UCSD-AML1 (cell line): ENCODE results near the gene MAN2A1.

ENCODE experiments used
- DNase-seq: peaks from one replicate; lab custom pipeline; 2025; ENCODE audit not compliant: unreplicated experiment; lab: John Stamatoyannopoulos, UW

Gene MAN2A1

DNA sequence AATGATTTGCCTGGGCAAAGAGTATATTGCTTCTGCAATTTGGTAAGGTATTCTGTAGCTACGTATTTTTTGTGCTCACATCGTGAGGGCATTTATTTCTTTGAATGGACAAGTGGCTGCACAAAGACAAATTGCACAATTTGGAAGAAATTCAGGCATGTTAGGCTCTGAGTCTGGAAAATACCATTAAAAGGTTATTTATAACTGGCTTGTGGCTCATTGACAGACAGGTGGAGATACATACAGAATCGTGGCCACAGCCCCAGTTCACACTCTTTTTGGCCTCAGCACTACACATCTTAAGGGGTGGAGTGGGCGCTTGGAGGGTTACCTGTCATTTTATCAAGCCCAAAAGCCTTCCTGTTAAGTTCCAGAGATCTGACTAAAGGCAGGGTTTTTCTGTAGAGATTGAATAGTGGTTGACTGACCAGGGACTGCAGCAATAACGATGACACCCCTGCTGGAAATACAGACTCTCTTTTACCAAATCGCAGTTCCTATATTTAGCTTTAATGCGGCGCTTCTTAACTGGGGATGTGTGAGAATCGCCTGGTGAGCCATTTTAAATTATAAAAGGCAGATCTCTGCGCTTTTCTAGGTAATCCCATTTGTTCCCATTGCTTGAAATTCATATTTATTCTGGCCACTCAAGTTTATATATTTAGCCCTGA lies 14.7 kb downstream of the MAN2A1 start:
- no peak for DNase-seq

DNA sequence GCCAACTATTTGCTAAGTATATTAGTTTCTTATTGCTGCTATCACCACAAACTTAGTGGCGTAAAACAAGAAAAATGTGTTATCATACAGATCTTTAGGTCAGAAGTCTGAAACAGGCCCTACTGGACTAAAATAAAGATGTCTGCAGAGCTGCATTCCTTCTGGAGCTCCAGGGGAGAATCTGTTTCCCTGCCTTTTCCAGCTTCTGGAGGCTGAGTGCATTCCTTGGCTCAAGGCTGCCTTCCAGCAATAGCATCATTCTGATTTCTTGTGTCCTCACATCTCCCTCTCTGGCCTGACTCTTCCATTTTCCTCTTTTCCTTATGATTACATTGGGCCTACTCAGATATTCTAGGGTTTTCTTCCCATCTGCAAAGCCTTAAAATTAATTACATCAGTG lies 15.9 kb downstream of the MAN2A1 start:
- no peak for DNase-seq

DNA sequence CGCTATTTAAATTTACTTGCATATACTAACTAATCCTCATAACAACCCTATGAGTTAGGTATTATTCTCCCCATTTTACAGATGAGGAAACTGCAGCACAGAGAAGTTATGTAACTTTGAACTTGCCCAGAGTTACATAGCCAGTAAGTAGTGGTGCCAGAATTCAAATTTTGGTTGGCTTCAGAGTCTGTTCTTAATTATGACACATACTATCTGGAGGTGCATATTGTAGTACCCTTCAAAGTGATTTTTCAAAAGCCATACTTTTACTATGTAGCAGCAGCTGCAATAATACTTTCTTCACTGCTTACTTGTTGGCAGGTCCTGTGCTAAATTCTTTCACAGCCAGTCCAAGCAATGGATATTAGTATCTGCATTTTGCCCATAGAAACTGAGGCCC lies 16.4 kb downstream of the MAN2A1 start:
- DNase-seq, result no peak

DNA sequence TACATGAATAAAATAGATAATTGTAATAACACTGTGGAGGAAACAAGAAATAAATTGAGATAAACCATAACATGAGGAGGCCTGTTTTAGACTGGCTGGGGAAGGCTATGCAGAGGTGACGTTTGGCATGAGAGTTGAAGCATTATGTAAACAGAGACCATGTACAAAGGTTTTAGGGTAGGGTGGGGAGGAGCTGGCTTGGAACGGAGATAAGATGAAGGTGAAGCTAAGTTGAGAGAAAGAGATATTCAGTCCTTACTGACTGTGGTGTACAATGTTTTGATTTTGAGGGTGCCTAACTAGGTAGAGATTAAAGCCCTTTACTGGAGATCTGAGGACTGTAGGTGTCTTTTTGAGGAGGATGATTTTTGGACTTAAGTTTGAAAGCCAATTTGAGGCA lies 17.8 kb downstream of the MAN2A1 start:
- no peak for DNase-seq

DNA sequence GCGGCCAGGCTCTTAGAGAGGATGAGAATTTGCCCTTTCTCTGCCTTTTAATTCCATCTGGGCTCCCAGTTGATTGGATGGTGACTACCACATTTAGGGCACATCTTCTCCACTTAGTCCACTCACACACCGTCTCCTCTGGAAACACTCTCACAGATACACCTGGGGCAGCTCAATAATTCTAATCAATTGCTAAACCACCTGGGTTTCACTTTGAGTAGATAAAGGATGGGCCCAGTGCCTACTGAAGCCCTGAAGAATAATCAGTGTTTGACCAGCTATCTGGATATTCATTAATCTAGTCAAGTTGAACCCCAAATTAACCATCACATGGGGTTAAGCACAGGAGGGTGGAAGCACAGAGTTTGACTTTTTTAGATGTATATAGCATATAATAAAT lies 19.1 kb downstream of the MAN2A1 start:
- no peak for DNase-seq

DNA sequence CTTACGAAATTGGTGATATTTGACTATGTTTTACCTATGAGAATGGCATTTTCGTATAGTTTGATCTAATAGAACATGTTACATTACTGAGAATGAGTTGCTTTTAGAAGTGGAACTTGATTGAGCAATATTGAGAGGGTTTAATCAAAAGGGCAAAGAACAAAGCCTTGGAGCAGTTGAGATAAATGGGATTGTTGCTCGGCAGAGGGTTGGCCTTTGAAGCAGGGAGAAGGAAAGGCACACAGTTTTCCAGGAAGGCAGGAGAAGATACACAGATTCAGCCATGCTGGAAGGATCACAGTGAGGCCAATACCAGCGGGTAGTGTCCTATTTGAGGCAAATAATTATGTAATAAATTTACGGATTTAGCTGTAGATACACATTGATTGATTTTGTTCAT lies 19.5 kb downstream of the MAN2A1 start:
- no peak for DNase-seq

DNA sequence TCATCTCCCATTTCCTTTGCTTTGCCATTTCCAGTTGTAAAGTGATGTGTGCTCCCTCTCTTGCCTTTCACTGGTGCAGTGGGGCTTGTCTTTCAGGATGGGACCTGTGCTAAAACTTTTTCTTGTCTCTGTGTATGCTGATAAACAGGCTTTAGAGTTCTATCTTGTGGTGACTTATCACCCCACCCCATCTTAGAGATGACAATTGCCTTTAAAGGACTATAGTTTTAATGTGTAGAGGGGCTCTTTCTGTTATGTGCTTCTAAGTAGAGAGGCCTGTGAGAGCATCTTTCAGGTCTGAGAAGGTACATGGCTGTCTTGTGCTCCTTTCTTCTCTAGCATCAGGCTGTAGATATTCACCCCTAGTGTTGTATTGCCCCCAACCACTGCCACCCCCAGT lies 21.9 kb downstream of the MAN2A1 start:
- no peak for DNase-seq

DNA sequence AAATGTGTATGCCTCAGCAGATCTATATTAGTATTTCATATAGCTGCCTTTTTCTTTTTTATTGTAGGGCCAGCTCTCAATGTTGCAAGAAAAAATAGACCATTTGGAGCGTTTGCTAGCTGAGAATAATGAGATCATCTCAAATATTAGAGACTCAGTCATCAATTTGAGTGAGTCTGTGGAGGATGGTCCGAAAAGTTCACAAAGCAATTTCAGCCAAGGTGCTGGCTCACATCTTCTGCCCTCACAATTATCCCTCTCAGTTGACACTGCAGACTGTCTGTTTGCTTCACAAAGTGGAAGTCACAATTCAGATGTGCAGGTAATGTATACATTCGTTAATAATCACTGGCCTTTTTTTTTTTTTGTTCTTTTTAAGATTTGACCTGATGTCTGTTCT lies 23.7 kb downstream of the MAN2A1 start:
- DNase-seq, result no peak

DNA sequence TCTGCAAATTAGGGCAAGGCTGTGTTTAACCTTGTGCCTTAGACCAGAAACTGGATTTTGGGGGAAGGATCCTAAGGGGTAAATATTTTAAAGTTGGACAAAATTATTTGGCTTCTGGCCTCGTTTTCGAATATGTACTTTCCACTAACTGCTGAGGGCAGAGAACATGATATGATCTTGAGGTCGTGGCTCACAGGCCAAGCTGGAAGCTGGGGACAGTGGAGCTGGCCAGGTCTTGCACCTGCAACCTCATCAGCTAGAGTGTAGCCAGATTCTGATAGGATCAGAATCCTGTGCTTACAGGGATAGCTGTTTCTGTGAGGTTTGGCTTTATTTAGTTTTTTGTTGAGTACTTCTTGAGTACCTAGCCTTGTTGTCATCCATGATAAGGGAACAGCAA lies 24.9 kb downstream of the MAN2A1 start:
- DNase-seq, result no peak

DNA sequence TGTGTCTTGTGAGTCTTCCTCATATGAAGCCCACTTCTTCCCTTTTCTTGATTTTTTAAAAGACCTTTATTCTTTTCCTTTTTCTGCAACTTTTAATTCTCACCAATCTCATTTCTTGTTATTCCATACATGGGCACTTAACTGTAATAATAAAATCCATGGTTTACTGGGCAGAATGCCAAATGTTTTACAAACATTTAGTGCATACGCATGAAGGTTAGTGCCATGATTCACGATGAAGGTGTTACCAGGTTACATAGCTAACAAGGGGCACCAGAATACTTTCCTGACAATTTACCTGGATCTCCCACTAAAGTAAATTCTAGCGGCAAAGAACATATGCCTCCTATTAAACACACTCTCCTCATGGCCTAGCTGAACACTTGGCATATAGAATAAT lies 28.5 kb downstream of the MAN2A1 start:
- DNase-seq, result no peak

DNA sequence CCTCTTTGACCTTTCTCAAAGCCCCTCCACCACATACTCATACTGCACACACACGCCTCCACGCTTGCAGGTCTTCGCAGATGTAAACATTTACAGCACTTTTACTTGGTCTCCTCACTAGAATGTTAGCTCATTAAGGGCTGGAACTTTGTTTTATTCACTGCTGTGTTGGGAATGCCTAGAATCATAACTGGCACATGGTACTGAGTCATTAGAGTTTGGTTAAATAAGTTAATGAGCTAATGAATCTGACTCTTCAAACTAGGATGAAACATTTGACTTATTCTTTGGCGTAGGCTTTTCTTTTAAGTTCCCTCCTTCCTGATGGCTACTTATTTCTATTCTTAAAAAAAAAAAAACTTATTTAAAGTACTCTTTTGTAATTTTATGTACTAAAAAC lies 28.9 kb downstream of the MAN2A1 start:
- no peak for DNase-seq

DNA sequence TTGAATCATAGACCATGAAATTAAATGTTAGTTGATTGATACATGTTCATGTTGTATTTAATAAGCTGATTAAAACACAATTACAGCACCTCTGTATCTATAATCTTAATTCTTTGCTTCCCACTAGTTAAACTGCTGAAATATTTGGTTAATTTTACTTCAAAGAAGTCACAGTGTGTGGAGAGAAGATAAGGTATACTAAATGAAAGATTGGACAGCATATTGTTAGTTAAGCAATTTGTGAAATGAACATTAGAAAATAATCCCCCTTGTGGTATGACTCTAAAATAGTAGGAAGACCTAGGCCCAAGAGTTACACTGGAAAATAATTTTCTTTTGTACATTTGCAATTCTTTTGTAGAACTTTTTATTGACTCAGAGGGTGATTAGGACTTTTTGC lies 30.3 kb downstream of the MAN2A1 start:
- DNase-seq, result no peak

DNA sequence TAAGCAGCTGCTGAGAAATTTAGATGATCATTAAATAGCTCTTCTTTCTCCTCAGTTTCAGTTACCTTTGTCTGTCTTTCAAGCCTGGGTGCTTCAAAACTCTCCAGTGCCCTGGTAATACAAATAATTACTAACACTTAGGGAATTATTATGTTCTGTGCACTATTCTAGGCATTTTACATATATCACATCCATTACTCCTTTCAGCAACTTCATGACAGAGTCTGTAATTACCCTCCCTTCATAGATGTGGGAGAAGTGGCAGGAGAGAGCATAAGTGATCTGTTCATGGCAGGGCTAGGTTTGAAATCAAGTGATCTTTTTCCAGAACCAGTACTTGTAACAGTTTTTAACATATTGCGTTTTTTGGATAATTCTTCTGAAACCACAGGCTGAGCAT lies 32.0 kb downstream of the MAN2A1 start:
- DNase-seq, result no peak

DNA sequence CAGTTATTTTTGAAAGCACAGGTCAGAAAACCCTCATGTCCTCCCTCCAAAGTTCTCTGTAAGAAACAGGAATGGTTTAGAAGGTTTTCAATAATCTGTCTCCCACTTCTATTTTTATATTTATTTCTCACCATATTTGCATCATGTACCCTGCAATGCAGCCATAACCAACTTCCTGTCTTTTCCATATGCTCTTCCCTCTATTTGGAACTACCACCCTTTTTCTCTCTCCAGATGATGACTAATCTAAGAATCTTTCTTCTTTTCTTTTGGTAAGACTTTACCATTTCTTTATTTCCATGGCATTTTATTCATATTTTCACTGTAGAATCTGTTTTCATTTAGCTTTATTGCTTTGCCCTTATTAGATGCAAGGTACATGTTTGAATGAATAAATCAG lies 33.9 kb downstream of the MAN2A1 start:
- no peak for DNase-seq

DNA sequence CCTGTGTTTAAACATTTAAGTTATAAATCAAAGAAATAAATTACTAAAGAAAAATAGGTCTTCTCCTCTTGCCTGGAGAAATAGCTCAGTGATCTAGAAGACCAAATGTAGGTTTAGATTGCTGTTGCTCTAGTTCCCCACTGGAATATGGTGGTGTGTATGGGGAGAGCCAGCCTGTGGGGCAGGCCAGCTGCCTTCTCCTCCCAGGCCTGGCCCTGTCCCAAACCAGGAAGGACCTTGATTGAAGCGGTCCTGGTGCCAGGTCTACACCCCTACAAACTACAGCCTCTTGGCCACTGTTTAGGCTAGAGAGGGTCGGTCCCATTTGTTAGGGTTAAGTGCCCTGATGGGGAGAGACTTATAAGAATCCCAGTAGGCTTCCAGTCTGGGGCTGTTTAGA lies 35.4 kb downstream of the MAN2A1 start:
- DNase-seq, result no peak

DNA sequence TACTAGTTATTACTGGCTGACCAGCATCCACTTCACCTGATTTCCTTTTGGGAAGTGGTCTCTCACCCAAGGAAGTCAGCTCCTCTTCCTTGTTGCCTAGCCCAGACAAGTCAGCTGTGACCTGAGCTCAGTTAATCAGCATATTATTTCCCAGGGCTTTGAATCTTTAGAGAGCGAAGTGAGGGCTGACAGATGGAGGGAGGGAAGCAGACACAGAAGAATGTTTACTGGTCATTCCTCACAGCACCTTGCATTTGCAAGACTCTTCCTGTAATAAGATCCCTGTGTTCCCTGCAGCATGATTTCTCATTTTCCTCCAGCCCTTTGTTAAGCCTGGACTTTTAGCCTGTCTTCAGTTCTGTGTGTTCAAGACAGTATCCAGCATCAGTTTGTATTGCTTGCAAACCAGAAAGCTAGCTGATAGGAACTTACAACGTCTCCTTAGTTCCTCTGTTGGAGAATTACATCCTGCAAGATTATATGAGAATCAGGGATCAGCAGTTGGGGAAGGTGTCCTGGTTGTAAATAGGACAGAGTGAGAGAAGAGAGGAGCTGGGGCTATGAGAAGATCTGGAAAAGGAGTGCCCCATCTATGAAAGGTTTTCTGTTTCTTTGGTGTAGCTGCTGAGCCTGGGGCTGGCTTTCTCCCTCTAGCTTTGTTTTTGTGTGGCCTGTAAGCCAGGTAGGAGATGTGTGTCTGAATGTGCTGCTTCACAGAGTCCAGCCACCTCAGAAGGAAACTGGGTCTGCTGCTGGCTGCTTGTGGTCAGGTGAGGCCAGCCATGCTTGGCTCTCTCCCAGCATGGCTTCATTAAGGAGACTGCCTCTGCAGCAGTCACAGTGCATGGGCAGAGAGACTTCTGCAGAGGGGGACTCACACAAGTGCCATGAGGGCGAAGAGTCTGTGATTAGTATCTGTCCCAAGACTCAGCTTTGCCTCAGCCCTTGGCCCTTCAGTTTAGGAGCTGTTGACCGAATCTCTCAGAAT lies 50.3 kb downstream of the MAN2A1 start:
- no peak for DNase-seq

DNA sequence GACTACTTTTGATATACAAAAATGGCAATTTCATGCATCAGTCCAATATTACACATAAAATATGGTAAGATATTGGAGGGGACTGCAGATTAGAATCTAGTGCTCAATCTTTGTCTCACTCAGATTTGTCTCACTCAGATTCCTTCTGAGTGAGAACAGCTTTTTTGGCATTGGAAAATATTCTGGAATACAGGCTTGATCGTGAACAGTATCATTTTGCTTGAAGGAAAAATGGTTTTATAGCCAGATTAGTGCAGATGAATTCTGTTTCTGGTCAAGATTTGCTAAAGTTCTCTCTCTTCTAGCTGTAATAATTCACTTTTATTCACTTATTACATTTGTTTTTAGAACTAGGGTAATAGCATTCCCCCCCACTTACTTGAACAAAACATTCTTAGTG lies 51.2 kb downstream of the MAN2A1 start:
- no peak for DNase-seq

DNA sequence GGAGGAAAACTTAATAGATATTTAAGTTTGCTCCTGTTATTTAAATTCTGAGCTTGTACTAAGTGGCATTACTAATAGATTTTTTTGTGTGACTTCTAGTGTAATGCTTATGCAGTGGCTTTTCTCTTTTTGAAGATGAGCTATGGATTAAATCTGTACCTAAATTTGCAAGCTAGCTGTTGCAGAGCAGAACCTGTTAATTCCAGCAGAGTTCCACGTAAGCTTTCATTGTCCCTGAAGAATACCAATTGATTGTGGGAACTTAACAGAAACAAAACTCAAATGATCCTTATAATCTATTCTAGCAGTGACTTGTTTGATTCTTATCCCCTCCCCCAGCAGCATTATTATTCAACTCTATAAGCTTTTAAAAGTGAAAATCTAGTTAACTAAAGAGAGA lies 51.7 kb downstream of the MAN2A1 start:
- DNase-seq, result no peak

DNA sequence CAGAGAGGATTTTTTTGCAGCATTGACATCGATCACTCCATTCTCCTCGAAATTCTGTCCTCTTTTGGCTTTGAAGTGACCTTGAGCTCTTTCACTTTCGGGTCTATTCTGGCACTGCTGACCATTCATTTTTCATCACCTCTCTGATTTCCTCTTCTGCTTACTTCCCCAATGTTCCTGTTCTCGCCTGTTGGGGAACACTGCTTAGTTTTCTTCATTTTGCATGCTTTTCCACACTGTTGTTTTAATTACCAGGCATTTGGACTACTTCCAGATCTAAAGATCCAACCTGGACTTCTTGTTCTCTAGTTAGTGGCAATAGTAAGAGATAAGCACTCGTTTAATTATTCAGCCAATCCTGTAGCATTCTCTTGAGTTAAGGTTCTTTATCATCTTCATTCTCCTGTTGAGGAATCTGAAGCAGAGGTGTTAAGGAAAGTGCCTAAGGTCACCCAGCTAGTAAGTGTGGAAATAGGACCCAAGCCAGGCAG lies 53.4 kb downstream of the MAN2A1 start:
- no peak for DNase-seq

DNA sequence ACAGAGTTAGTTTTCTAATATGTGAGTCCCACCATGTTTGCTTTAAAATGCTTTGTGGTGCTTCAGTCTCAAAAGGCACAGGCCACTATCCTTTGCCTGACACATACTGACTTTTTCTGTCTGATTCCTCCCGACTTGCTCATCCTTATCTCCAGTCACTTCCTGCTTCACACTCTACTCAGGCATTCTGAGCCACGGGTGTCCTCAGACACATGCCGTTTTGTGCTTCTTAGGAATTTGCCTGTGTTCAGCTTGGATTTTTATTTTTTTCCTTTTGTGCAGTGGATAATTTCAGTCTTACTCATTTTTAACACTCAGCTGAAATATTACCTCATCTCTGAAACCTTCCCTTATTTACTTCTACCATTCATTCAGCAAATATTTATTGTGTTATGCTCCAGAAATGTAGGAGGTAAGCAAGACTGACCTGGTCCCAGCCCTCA lies 54.1 kb downstream of the MAN2A1 start:
- no peak for DNase-seq

DNA sequence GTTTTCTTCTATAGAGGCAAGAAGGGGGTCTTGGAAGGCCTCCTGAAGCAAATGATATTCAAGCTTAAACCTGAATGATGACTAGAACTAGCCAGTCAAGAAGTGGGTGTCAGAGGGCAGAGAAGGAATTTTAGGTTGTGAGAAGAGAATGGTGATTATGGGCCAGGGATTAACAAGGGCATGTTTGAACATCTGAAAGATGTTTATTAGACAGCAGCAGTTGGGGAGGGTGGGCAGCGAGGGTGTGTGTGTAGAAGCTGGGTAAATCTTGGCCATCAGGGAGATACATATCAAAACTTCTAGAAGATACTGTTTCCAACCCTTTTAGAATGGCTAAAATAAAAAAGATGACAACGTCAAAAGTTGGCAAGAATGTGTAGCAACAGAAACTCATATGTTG lies 54.5 kb downstream of the MAN2A1 start:
- DNase-seq, result no peak

DNA sequence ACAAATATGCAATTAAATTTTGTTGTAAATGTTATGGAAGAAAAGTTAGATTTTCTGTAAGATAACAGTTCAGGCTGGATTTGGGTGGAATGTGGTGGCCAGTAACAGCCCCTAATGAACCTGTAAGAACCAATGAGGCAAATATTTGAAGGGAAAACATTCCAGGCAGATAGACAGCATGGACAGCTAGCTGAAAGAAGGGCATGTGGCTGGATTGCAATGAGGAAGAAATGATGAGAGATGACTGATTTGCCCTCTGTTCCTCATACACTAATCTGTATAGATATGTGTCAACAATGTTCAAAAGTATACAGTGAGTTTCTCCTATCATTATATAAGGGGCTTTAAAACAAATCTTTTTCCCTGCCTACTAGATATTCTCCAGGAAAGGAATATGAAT lies 58.8 kb downstream of the MAN2A1 start:
- no peak for DNase-seq
